ENCODE data around the gene GSTT2. TPM values are rescaled to one million over a fixed set of nuclear protein-coding genes. Genes with fewer than 3 reads are reported as not detected.
"Not testable (repeated sequence)": the region's sequence is repeated elsewhere in the genome, so short reads cannot be mapped to it uniquely, and the experiment has no call there.

GSTT2 gene
- not detected for polyA plus RNA-seq (2012; ENCODE audit: insufficient read length, low read depth)

DNA sequence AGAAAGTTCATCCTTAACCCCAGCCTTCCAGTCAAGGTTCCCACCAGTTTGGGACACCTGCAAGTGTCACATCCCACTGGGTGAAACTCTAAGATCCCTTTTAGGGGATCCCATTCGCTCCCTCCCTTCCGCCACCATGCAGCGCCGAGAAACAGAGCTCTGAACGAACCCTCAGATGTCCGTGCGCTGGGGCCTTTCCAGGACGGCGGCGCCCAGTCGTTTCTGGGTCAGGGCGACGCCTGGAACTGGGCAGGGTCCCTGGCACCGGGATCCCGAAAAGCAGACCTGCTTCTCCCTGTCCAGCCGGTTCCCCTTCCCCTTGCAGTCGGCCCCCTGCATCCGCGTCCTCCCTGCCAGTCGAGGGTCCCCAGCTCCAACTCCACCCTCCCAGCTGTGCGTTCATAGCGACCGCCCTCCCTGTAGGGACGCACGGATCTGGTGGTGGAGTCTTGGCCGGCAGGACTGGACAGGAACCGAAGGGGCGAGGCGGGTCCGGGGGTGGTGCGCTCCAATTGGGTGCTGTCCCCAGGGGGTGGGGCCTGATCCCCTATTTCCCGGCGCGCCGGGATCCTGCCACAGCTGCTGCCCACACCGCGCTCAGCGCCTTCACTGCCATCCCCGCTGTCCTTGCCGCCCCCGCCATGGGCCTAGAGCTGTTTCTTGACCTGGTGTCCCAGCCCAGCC, at the start of gene GSTT2:
Gene GSTT2, plus strand, starts transcription at position 578 of the 684 bp plus-strand sequence.
- not testable (repeated sequence) for TF ChIP-seq POLR2AphosphoS5 (IDR thresholded peaks at IDR 0.05; ENCODE audit: low read depth, low read length); TAF1 (IDR thresholded peaks at IDR 0.05; ENCODE audit: borderline replicate concordance, insufficient read depth, low read length); SIN3A (IDR thresholded peaks at IDR 0.05; ENCODE audit: borderline replicate concordance, insufficient read depth, low read length)

GRCh38 chr22:23938328-23939016, 41.5 kb upstream of the GSTT2 start:
- TF ChIP-seq, protein P1, sequence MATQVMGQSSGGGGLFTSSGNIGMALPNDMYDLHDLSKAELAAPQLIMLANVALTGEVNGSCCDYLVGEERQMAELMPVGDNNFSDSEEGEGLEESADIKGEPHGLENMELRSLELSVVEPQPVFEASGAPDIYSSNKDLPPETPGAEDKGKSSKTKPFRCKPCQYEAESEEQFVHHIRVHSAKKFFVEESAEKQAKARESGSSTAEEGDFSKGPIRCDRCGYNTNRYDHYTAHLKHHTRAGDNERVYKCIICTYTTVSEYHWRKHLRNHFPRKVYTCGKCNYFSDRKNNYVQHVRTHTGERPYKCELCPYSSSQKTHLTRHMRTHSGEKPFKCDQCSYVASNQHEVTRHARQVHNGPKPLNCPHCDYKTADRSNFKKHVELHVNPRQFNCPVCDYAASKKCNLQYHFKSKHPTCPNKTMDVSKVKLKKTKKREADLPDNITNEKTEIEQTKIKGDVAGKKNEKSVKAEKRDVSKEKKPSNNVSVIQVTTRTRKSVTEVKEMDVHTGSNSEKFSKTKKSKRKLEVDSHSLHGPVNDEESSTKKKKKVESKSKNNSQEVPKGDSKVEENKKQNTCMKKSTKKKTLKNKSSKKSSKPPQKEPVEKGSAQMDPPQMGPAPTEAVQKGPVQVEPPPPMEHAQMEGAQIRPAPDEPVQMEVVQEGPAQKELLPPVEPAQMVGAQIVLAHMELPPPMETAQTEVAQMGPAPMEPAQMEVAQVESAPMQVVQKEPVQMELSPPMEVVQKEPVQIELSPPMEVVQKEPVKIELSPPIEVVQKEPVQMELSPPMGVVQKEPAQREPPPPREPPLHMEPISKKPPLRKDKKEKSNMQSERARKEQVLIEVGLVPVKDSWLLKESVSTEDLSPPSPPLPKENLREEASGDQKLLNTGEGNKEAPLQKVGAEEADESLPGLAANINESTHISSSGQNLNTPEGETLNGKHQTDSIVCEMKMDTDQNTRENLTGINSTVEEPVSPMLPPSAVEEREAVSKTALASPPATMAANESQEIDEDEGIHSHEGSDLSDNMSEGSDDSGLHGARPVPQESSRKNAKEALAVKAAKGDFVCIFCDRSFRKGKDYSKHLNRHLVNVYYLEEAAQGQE (IDR thresholded peaks at IDR 0.05; ENCODE audit: insufficient read depth in 1 of 2, low read depth in 2 of 2, low read length in 2 of 2): no peak
- TF ChIP-seq SIN3A (IDR thresholded peaks at IDR 0.05; ENCODE audit: borderline replicate concordance, insufficient read depth, low read length) (no peak), TAF1 (IDR thresholded peaks at IDR 0.05; ENCODE audit: borderline replicate concordance, insufficient read depth, low read length) (no peak), FOXP2 (optimal IDR thresholded peaks at IDR 0.05; ENCODE audit: borderline replicate concordance, extremely low read depth, extremely low read length, insufficient read depth) (no peak), POLR2AphosphoS5 (IDR thresholded peaks at IDR 0.05; ENCODE audit: low read depth, low read length) (no peak)

- TF ChIP-seq SIN3A (IDR thresholded peaks at IDR 0.05; ENCODE audit: borderline replicate concordance, insufficient read depth, low read length): no peak
- TF ChIP-seq, protein P1 (IDR thresholded peaks at IDR 0.05; ENCODE audit: insufficient read depth in 1 of 2, low read depth in 2 of 2, low read length in 2 of 2): no peak
- TF ChIP-seq FOXP2 (optimal IDR thresholded peaks at IDR 0.05; ENCODE audit: borderline replicate concordance, extremely low read depth, extremely low read length, insufficient read depth): no peak
- TF ChIP-seq TAF1 (IDR thresholded peaks at IDR 0.05; ENCODE audit: borderline replicate concordance, insufficient read depth, low read length): no peak
- no peak for TF ChIP-seq POLR2AphosphoS5 (IDR thresholded peaks at IDR 0.05; ENCODE audit: low read depth, low read length)
Observed at GRCh38 chr22:23939017-23939357, 40.9 kb upstream of the GSTT2 start.

GRCh38 chr22:23961084-23961771, 18.7 kb upstream of the GSTT2 start, which contains the start of gene GSTT2B:
Gene GSTT2B (minus strand): TSS chr22:23961195. CDS start chr22:23961131, 64 bp downstream.
- TF ChIP-seq SIN3A (IDR thresholded peaks at IDR 0.05; ENCODE audit: borderline replicate concordance, insufficient read depth, low read length); POLR2AphosphoS5 (IDR thresholded peaks at IDR 0.05; ENCODE audit: low read depth, low read length); TAF1 (IDR thresholded peaks at IDR 0.05; ENCODE audit: borderline replicate concordance, insufficient read depth, low read length): not testable (repeated sequence)

- TF ChIP-seq SIN3A (IDR thresholded peaks at IDR 0.05; ENCODE audit: borderline replicate concordance, insufficient read depth, low read length); FOXP2 (optimal IDR thresholded peaks at IDR 0.05; ENCODE audit: borderline replicate concordance, extremely low read depth, extremely low read length, insufficient read depth): not testable (repeated sequence)
- TF ChIP-seq, protein P1 (IDR thresholded peaks at IDR 0.05; ENCODE audit: insufficient read depth in 1 of 2, low read depth in 2 of 2, low read length in 2 of 2): not testable (repeated sequence)
Observed at GRCh38 chr22:23966568-23966967, 13.4 kb upstream of the GSTT2 start, which contains the start of gene DDTL. Gene DDTL (plus strand): TSS chr22:23966888. CDS start chr22:23966915, 27 bp downstream.
